GM23338 (cell line): ENCODE measurements around the gene CYP3A5. TPM values are rescaled to one million over a fixed set of nuclear protein-coding genes. Genes with fewer than 3 reads are reported as not detected.
A peak's percentile ranks its signal among the peaks of the same experiment; 100 is the strongest.

Source experiments
- ATAC-seq: fragments of 200-7000 bp; cut with Tn5 transposase; 3 replicates; pipeline ENCODE4 v1.9.1; 2020
- DNase-seq: peaks from one replicate; pipeline ENCODE4 v3.0.0-alpha.2; 2015; ENCODE audit warnings: low spot score
- H2AFZ ChIP-seq: fragments of 200-600 bp; sonication (generic); 2 replicates; pipeline ENCODE4 v1.8.0; 2016; ENCODE audit warnings: antibody characterized with exemption, mild to moderate bottlenecking, moderate library complexity
- H3F3A ChIP-seq: fragments of 200-600 bp; sonication (generic); replicated peaks from 2 replicates; pipeline ENCODE4 v1.8.0; 2017; ENCODE audit warnings: antibody characterized with exemption, mixed run types, low read depth
- H3K27ac ChIP-seq: fragments of 200-600 bp; sonication (generic); 2 replicates; pipeline ENCODE4 v1.6.1; 2016; ENCODE audit warnings: low read depth
- H3K27me3 ChIP-seq: fragments of 200-600 bp; sonication (generic); 2 replicates; pipeline ENCODE4 v1.8.0; 2016; ENCODE audit warnings: mild to moderate bottlenecking, mixed run types, moderate library complexity; ENCODE audit not compliant: insufficient read depth
- H3K36me3 ChIP-seq: fragments of 200-600 bp; sonication (generic); 2 replicates; pipeline ENCODE4 v1.8.0; 2016; ENCODE audit warnings: mild to moderate bottlenecking; ENCODE audit not compliant: insufficient read depth
- H3K4me1 ChIP-seq: fragments of 200-600 bp; sonication (generic); 2 replicates; pipeline ENCODE4 v1.8.0; 2016; ENCODE audit warnings: mild to moderate bottlenecking, moderate library complexity; ENCODE audit not compliant: insufficient read depth
- H3K4me2 ChIP-seq: fragments of 200-600 bp; sonication (generic); 2 replicates; pipeline ENCODE4 v1.7.1; 2017; ENCODE audit warnings: mixed run types
- H3K4me3 ChIP-seq: fragments of 200-600 bp; sonication (generic); 2 replicates; pipeline ENCODE4 v1.6.1; 2016; ENCODE audit warnings: mixed run types
- H3K79me2 ChIP-seq: fragments of 200-600 bp; sonication (generic); replicated peaks from 2 replicates; pipeline ENCODE4 v1.8.0; 2017; ENCODE audit warnings: mild to moderate bottlenecking; ENCODE audit not compliant: insufficient read depth
- H3K9me2 ChIP-seq: fragments of 200-600 bp; sonication (generic); 2 replicates; pipeline ENCODE4 v1.8.0; 2017; ENCODE audit not compliant: insufficient read depth
- H4K20me1 ChIP-seq: fragments of 200-600 bp; sonication (generic); replicated peaks from 2 replicates; pipeline ENCODE4 v1.8.0; 2017; ENCODE audit warnings: mild to moderate bottlenecking; ENCODE audit not compliant: insufficient read depth
- H3K27ac Mint-ChIP-seq: 2 replicates; pipeline ENCODE4 v1.8.0; 2020; ENCODE audit warnings: inconsistent platforms, mild to moderate bottlenecking, moderate library complexity, mixed read lengths
- H3K27me3 Mint-ChIP-seq: 3 replicates; pipeline ENCODE4 v1.8.0; 2022; ENCODE audit warnings: low read depth, mild to moderate bottlenecking, moderate library complexity, mixed read lengths, inconsistent platforms; ENCODE audit not compliant: insufficient read depth, poor library complexity
- H3K36me3 Mint-ChIP-seq: 3 replicates; pipeline ENCODE4 v1.8.0; 2021; ENCODE audit warnings: low read depth, mild to moderate bottlenecking, inconsistent platforms, moderate library complexity, mixed read lengths
- H3K4me1 Mint-ChIP-seq: 3 replicates; pipeline ENCODE4 v1.8.0; 2020; ENCODE audit warnings: mild to moderate bottlenecking, inconsistent platforms, mixed read lengths
- H3K4me3 Mint-ChIP-seq: 3 replicates; pipeline ENCODE4 v1.8.0; 2021; ENCODE audit warnings: moderate library complexity, mild to moderate bottlenecking, inconsistent platforms, mixed read lengths
- H3K9me3 Mint-ChIP-seq: 3 replicates; pipeline ENCODE4 v1.8.0; 2020; ENCODE audit warnings: moderate library complexity, mild to moderate bottlenecking, inconsistent platforms, mixed read lengths
- CREB1 ChIP-seq: fragments of 250-450 bp; sonication (Bioruptor Pico); IDR thresholded peaks from 2 replicates; pipeline ENCODE4 v1.5.0; 2020; ENCODE audit warnings: low read depth, mild to moderate bottlenecking, moderate library complexity
- CTCF ChIP-seq, 2 experiments: fragments of 200-600 bp in 1 of 2; sonication (generic) in 1 of 2; conservative IDR thresholded peaks; 2 replicates each; pipeline versions ENCODE4 v1.5.1 to v1.6.1; 2016 to 2017; ENCODE audit warnings: antibody characterized with exemption in 2 of 2, low read depth in 2 of 2, mild to moderate bottlenecking in 2 of 2, moderate library complexity in 1 of 2
- ETS1 ChIP-seq: IDR thresholded peaks from 2 replicates; pipeline ENCODE4 v1.6.1; 2016; ENCODE audit warnings: antibody characterized with exemption
- EZH2 ChIP-seq: fragments of 200-600 bp; sonication (generic); IDR thresholded peaks from one replicate; pipeline ENCODE4 v1.8.0; 2017; ENCODE audit warnings: antibody characterized with exemption, mild to moderate bottlenecking, low read depth; ENCODE audit not compliant: unreplicated experiment
- EZH2phosphoT487 ChIP-seq: fragments of 200-600 bp; sonication (generic); IDR thresholded peaks from one replicate; pipeline ENCODE4 v1.8.1; 2018; ENCODE audit warnings: antibody characterized with exemption; ENCODE audit not compliant: unreplicated experiment
- JUNB ChIP-seq: IDR thresholded peaks from one replicate; pipeline ENCODE4 v1.6.1; 2016; ENCODE audit warnings: antibody characterized with exemption; ENCODE audit not compliant: unreplicated experiment
- NANOG ChIP-seq: IDR thresholded peaks from 2 replicates; pipeline ENCODE4 v1.6.1; 2016; ENCODE audit warnings: antibody characterized with exemption, borderline replicate concordance
- POLR2AphosphoS5 ChIP-seq: IDR thresholded peaks from 2 replicates; pipeline ENCODE4 v1.6.1; 2016; ENCODE audit warnings: antibody characterized with exemption, low read depth
- STAT1 ChIP-seq: IDR thresholded peaks from one replicate; pipeline ENCODE4 v1.6.1; 2016; ENCODE audit warnings: antibody characterized with exemption; ENCODE audit not compliant: unreplicated experiment
- ZNF114 ChIP-seq: fragments of 250-450 bp; sonication (Bioruptor Pico); IDR thresholded peaks from 2 replicates; pipeline ENCODE4 v1.5.0; 2020; ENCODE audit warnings: mild to moderate bottlenecking, moderate library complexity
- ZNF331 ChIP-seq: fragments of 250-450 bp; sonication (Bioruptor Pico); IDR thresholded peaks from 2 replicates; pipeline ENCODE4 v1.5.0; 2020; ENCODE audit warnings: low read depth, mild to moderate bottlenecking, moderate library complexity
- ZNF462 ChIP-seq: fragments of 250-450 bp; sonication (Bioruptor Pico); IDR thresholded peaks from 2 replicates; pipeline ENCODE4 v1.5.0; 2020; ENCODE audit warnings: mild to moderate bottlenecking, moderate library complexity
- polyA plus RNA-seq: library from polyadenylated mRNA; unstranded; fragments of >200 nt; fragmentation: Nextera tagmentation; extraction: Ambion mirVana; gene quantifications from 2 replicates; pipeline ENCODE4 v1.2.1, GENCODE V29; 2016
- total RNA-seq: library from RNA; depleted of rRNA; stranded (reverse); fragments of >200 nt; shearing (Covaris generic); gene quantifications from 2 replicates; pipeline ENCODE4 v1.2.3, GENCODE V29; 2014
- TF ChIP-seq, protein P1 (sequence below): IDR thresholded peaks from one replicate; pipeline ENCODE4 v1.6.1; 2018; ENCODE audit warnings: antibody characterized with exemption; ENCODE audit not compliant: unreplicated experiment

Gene CYP3A5
- total and polyA plus RNA-seq, 2 experiments from 2014 or later: 1.2 TPM; not detected in 1

GRCh38 chr7:99615989-99616358 is 63.8 kb downstream of the CYP3A5 start:
- Mint-ChIP-seq H3K27me3 (peaks cover 14% of the 10 kb centered on the region), H3K27ac (peak overlapping the region; percentile 98; the same call in 1 of the 2 replicates), H3K4me1 (peaks cover 9% of the 10 kb centered on the region), H3K4me3 (peak overlapping the region; percentile 93), H3K36me3 (peaks cover 30% of the 10 kb centered on the region), H3K9me3 (no peaks in the 10 kb centered on the region; the same call in 2 of the 3 replicates)
- DNase-seq: no peak
- TF ChIP-seq ZNF331 (CRISPR knock-in tag) (no peak), CREB1 (no peak), EZH2 (no peak), ZNF462 (CRISPR knock-in tag) (no peak), JUNB (no peak), EZH2phosphoT487 (no peak), STAT1 (no peak), CTCF (conservative IDR thresholded peaks at IDR 0.05; ENCODE audit: low read depth in 2 of 2) (no peak), ETS1 (no peak), NANOG (no peak), ZNF114 (no peak), POLR2AphosphoS5 (no peak)
- TF ChIP-seq, protein P1, sequence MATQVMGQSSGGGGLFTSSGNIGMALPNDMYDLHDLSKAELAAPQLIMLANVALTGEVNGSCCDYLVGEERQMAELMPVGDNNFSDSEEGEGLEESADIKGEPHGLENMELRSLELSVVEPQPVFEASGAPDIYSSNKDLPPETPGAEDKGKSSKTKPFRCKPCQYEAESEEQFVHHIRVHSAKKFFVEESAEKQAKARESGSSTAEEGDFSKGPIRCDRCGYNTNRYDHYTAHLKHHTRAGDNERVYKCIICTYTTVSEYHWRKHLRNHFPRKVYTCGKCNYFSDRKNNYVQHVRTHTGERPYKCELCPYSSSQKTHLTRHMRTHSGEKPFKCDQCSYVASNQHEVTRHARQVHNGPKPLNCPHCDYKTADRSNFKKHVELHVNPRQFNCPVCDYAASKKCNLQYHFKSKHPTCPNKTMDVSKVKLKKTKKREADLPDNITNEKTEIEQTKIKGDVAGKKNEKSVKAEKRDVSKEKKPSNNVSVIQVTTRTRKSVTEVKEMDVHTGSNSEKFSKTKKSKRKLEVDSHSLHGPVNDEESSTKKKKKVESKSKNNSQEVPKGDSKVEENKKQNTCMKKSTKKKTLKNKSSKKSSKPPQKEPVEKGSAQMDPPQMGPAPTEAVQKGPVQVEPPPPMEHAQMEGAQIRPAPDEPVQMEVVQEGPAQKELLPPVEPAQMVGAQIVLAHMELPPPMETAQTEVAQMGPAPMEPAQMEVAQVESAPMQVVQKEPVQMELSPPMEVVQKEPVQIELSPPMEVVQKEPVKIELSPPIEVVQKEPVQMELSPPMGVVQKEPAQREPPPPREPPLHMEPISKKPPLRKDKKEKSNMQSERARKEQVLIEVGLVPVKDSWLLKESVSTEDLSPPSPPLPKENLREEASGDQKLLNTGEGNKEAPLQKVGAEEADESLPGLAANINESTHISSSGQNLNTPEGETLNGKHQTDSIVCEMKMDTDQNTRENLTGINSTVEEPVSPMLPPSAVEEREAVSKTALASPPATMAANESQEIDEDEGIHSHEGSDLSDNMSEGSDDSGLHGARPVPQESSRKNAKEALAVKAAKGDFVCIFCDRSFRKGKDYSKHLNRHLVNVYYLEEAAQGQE: no peak
- no peaks in the 10 kb centered on the region; the same call in 1 of the 2 replicates for H4K20me1 ChIP-seq
- H3K9me2 ChIP-seq: no peaks in the 10 kb centered on the region
- 0 out of 2 replicates have a peak overlapping the region, but pooled peaks have one; percentile 68 for H3K27ac ChIP-seq
- H3K79me2 ChIP-seq: peaks cover 20% of the 10 kb centered on the region
- peaks cover 12% of the 10 kb centered on the region for H3K36me3 ChIP-seq
- H3K27me3 ChIP-seq: no peaks in the 10 kb centered on the region
- no peaks in the 10 kb centered on the region for H3F3A ChIP-seq
- H3K4me1 ChIP-seq: peaks cover 5% of the 10 kb centered on the region; the same call in 1 of the 2 replicates
- peak overlapping the region; percentile 97 for H2AFZ ChIP-seq
- no peak for ATAC-seq
- H3K4me2 ChIP-seq: peak overlapping the region; percentile 84
- peak overlapping the region; percentile 94 for H3K4me3 ChIP-seq
